ENCODE results near the gene SPINK4.
A peak's percentile ranks its signal among the peaks of the same experiment; 100 is the strongest.

Gene SPINK4

GRCh38 chr9:33230756-33231622, 9.0 kb upstream of the SPINK4 start:
- DNase-seq: no peak

- DNase-seq: no peak
Observed at GRCh38 chr9:33231623-33231942, 8.4 kb upstream of the SPINK4 start.

DNA sequence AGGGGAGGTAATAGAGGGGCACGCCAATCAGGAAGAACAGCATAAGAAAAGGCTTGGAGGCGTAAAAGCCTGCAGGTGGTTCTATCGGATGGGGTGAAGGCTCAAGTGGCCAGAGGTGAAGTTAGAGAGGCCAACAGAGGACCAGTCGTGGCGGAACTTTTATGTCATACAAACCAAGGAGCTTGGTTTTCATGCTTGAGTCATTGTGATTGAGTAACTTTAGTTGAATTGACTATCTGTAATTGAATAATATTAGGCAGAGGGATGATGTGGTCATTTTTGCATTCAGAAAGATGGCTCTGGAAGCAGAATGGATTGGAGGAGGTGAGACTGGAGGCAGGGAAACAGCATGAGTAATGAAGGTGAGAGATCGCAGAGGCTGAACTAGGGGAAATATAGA, 7.2 kb upstream of the SPINK4 start:
- DNase-seq: no peak

- peak; percentile 10 for DNase-seq
Observed at GRCh38 chr9:33233626-33234342, 6.2 kb upstream of the SPINK4 start.

- no peak for DNase-seq
Observed at GRCh38 chr9:33234511-33235467, 5.2 kb upstream of the SPINK4 start.

DNA sequence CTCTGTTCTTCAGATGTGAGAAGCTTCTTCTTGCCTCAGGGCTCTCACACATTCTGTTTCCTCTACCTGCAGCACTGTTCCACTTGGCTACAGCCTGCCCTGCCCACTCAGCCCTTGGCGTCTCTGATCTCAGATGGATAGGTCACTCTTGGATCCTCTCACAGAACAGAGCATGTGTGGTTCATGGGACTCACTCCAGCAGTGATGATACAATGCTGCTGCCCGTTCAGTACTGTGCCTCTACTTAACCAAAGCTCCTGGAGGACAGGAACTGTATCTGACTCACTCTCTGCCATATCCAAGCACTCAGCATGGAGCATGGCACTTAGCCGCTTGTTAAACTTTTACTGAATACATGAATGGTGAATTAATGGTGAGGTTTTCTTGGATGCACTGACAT, 3.4 kb upstream of the SPINK4 start:
- no peak for DNase-seq

DNA sequence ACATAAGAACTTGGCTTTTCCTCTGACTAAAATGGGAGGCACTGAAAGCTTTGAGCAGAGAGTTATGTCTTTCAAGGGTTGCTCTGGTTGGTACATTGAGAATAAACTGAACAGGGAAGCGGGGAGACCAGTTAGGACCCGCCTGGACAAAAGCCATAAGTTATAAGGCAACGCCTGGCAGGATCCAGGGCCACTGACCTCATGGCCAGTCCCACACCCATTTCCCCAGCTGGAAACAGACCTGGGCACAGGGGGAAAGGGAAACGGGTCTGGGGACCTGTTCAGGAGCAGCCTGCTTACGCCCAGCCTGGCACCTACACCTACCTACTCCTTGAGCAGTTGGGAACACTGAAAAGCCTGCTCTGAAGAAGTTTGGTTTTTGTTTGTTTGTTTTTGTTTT, 1.3 kb downstream of the SPINK4 start:
- DNase-seq: no peak

- no peak for DNase-seq
Observed at GRCh38 chr9:33242609-33243134, 2.7 kb downstream of the SPINK4 start.

GRCh38 chr9:33244137-33244784, 4.3 kb downstream of the SPINK4 start:
- no peak for DNase-seq

DNA sequence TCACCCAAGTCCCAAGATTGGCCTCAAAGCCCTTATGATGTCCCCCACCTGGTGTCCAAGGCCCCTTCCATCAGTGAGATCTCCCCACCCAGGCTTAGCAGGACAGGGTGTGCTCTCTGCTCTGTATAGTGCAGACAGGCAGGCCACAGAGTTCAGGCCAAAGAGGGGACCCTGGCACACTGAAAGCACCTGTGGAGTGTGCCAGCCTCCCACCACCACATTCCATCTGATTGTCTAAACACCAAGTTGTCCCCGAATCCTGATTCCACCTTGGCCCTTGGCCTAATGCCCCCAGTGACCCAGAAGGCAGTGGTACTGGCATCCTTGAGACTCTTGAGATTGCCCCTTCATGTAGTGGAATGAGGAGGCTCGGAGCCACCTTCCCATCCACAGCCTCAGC, 5.4 kb downstream of the SPINK4 start:
- DNase-seq: no peak

- DNase-seq: no peak
Observed at GRCh38 chr9:33246269-33246860, 6.4 kb downstream of the SPINK4 start.

GRCh38 chr9:33248606-33249005, 8.6 kb downstream of the SPINK4 start:
- DNase-seq: no peak

DNA sequence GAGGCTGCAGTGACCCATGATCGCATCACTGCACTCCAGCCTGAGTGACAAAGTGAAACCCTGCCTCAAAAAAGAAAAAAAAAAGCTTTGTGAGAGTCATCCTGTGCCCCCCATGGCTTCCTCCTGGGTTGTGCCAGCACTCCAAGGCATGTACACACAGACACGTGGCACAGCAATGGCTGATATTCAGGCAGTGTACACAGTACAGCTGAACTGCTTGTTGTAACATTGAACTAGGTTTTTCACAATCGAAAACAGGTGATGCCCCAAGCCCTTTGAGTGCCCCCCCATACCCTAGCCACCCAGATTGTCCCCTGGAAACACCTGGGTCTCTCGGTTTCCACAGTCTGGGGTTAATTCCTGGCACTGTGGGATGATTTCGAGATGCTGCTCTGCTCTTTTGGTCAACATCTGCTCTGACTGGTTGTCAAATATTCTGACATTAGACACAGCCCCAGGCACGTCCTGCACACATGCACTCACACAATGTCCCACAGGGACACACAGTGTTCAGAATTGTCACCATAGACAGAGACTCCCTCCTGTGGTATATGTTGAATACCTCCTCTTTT, 9.2 kb downstream of the SPINK4 start:
- DNase-seq: no peak

GRCh38 chr9:33249983-33250382, 10.0 kb downstream of the SPINK4 start:
- DNase-seq: no peak

DNA sequence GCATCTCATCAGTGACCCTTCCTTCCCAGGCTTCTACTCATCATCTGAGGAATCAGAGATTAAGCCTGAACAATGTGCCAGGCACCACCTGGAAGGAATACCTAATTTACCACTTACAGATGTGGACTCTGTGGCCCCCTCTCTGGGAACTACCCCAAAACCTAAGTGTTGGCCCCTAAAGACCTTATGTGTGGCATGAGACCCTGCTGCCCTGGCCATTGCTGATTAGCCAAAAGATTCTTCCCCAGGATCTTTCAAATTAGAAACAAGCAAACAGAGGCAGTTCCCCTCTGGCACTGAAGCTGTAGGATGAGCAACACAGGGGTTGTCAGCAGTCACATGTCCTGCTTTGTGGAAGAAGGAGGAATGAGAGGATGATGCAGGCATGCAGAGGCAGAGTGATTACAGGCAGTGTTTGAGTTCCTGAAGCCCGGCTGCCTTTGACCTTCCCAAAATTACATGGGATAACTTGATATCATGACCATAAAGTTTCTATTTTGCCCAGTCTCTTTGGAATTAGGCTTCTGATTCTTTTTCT, 10.6 kb downstream of the SPINK4 start:
- no peak for DNase-seq

GRCh38 chr9:33254211-33254610, 14.2 kb downstream of the SPINK4 start:
- DNase-seq: no peak

DNA sequence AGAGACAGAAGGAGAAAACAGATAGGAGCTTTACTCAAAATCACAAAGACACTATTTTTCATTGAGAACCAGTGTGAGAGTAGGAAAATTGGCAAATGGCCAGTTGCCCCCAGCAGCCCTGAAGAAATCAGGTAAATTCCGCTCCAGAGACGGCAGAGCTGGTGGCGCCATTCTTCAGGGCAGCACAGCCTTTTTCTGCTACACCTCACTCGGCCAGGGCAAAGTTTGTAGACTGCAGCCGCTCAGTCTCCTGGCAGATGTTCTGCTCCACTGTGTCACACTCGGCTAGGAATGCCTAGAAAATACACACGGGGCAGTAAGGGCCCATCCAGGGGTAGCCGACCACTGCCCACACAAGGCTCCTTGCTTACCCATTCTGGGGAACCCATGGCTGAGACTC, 15.0 kb downstream of the SPINK4 start:
- no peak for DNase-seq

GRCh38 chr9:33255471-33255870, 15.5 kb downstream of the SPINK4 start:
- DNase-seq: no peak

DNA sequence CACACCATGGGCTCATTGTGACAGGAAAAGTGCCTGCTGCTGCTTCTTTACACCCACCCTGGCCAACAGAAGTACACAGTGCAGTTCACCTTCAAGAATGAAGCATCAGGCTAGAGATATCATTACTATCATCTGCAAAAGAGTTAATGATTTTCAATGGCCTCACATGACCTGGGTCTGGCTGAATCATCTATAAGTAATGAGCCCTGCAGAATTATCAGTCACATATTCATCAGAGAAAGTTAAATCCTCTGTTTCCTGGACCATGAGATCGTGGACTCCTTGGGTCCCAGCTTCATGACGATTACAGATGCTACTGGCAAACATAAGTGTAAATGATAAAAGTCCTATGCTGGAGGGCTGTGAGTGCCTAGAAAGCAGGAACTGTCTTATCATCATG, 16.3 kb downstream of the SPINK4 start:
- no peak for DNase-seq

- DNase-seq: no peak
Observed at GRCh38 chr9:33257276-33257675, 17.3 kb downstream of the SPINK4 start.

- DNase-seq: no peak
Observed at GRCh38 chr9:33260372-33260771, 20.4 kb downstream of the SPINK4 start.

Data from stimulated activated CD4-positive, alpha-beta T cell treated with anti-CD3 and anti-CD28 coated beads, Interleukin-1b, Interleukin-23, amount 100 ng/mL, for 48 hours (primary cell).